SK-MEL-5 (cell line): ENCODE measurements around the gene TSPAN7. TPM values are rescaled to one million over a fixed set of nuclear protein-coding genes. Genes with fewer than 3 reads are reported as not detected.

ENCODE experiments used
- DNase-seq: peaks from one replicate; pipeline ENCODE4 v3.0.0-alpha.2; 2016; ENCODE audit warnings: low read depth, low spot score
- in situ Hi-C: cut with HindIII; loops from 2 replicates; pipeline ENCODE4 v1.10.0; 2016; ENCODE audit warnings: low sequenced_read_pairs, high pct_unique_total_duplicates, low pct_unique_long_range_greater_than_20kb
- total RNA-seq: library from RNA; depleted of rRNA; stranded (reverse); fragments of >200 nt; shearing (Covaris generic); gene quantifications from 2 replicates; pipeline ENCODE4 v1.2.3, GENCODE V29; 2014

Gene TSPAN7
- total RNA-seq, 1 experiment from 2014 or later: 0.74 TPM

GRCh38 chrX:38575888-38576287 is 14.5 kb downstream of the TSPAN7 start:
- in situ Hi-C loops: no loop called here
- no peak for DNase-seq

- in situ Hi-C loops: no loop called here
- DNase-seq: no peak
Measured at GRCh38 chrX:38577738-38578137, 16.4 kb downstream of the TSPAN7 start.

- in situ Hi-C loops: no loop called here
- no peak for DNase-seq
Measured at GRCh38 chrX:38578167-38578566, 16.8 kb downstream of the TSPAN7 start.

GRCh38 chrX:38583181-38583580 is 21.8 kb downstream of the TSPAN7 start:
- in situ Hi-C loops: no loop called here
- no peak for DNase-seq

GRCh38 chrX:38594434-38594833 is 33.1 kb downstream of the TSPAN7 start:
- no peak for DNase-seq
- in situ Hi-C loops: no loop called here

GRCh38 chrX:38595801-38596200 is 34.5 kb downstream of the TSPAN7 start:
- DNase-seq: no peak

GRCh38 chrX:38596939-38597338 is 35.6 kb downstream of the TSPAN7 start:
- in situ Hi-C loops: no loop called here
- no peak for DNase-seq

More at GRCh38 chrX:38595801-38596200, 34.5 kb downstream of the TSPAN7 start:
- in situ Hi-C loops: no loop called here

- no peak for DNase-seq
Measured at GRCh38 chrX:38599796-38600755, 38.7 kb downstream of the TSPAN7 start.

GRCh38 chrX:38601866-38602265 is 40.5 kb downstream of the TSPAN7 start:
- no peak for DNase-seq
- in situ Hi-C loops: no loop called here

More at GRCh38 chrX:38599796-38600755, 38.7 kb downstream of the TSPAN7 start:
- in situ Hi-C loops: no loop called here

- in situ Hi-C loops: no loop called here
- no peak for DNase-seq
Measured at GRCh38 chrX:38606821-38607220, 45.5 kb downstream of the TSPAN7 start.

GRCh38 chrX:38607976-38608375 is 46.6 kb downstream of the TSPAN7 start:
- DNase-seq: no peak

GRCh38 chrX:38610849-38611248 is 49.5 kb downstream of the TSPAN7 start:
- no peak for DNase-seq
- in situ Hi-C loops: no loop called here

More at GRCh38 chrX:38607976-38608375, 46.6 kb downstream of the TSPAN7 start:
- in situ Hi-C loops: no loop called here

GRCh38 chrX:38612281-38612680 is 50.9 kb downstream of the TSPAN7 start:
- in situ Hi-C loops: no loop called here
- DNase-seq: no peak

- in situ Hi-C loops: no loop called here
Measured at GRCh38 chrX:38614485-38614884, 53.1 kb downstream of the TSPAN7 start.

GRCh38 chrX:38616904-38617303 is 55.6 kb downstream of the TSPAN7 start:
- in situ Hi-C loops: no loop called here
- DNase-seq: no peak

More at GRCh38 chrX:38614485-38614884, 53.1 kb downstream of the TSPAN7 start:
- no peak for DNase-seq

GRCh38 chrX:38618180-38618579 is 56.8 kb downstream of the TSPAN7 start:
- DNase-seq: no peak
- in situ Hi-C loops: no loop called here

- no peak for DNase-seq
- in situ Hi-C loops: no loop called here
Measured at GRCh38 chrX:38620623-38621022, 59.3 kb downstream of the TSPAN7 start.

GRCh38 chrX:38626296-38626695 is 65.0 kb downstream of the TSPAN7 start:
- no peak for DNase-seq
- in situ Hi-C loops: no loop called here

GRCh38 chrX:38627683-38628082 is 66.3 kb downstream of the TSPAN7 start:
- in situ Hi-C loops: no loop called here
- peak; percentile 65 for DNase-seq
